ENCODE measurements around the gene RNF152.

- no peak for TF ChIP-seq MAZ (IDR thresholded peaks at IDR 0.05; ENCODE audit: borderline replicate concordance, low read depth, low read length)
- no peak for TF ChIP-seq RCOR1 (IDR thresholded peaks at IDR 0.05; ENCODE audit: insufficient replicate concordance, low read length)
- no peak for TF ChIP-seq CTCF (conservative IDR thresholded peaks at IDR 0.05; ENCODE audit: low read depth, low read length)
- no peak for TF ChIP-seq CEBPB (IDR thresholded peaks at IDR 0.05; ENCODE audit: low read depth, low read length)
- TF ChIP-seq MXI1 (IDR thresholded peaks at IDR 0.05; ENCODE audit: borderline replicate concordance, low read depth, low read length), result no peak
- TF ChIP-seq ELK1 (IDR thresholded peaks at IDR 0.05; ENCODE audit: borderline replicate concordance, low read depth, low read length), result no peak
- TF ChIP-seq POLR2A (IDR thresholded peaks at IDR 0.05; ENCODE audit: low read depth, low read length), result no peak
- no peak for TF ChIP-seq MAFK (IDR thresholded peaks at IDR 0.05; ENCODE audit: low read depth, low read length)
- TF ChIP-seq SMC3 (IDR thresholded peaks at IDR 0.05; ENCODE audit: low read depth, low read length), result no peak
- no peak for TF ChIP-seq RAD21 (IDR thresholded peaks at IDR 0.05; ENCODE audit: low read length)
- no peak for TF ChIP-seq RFX5 (IDR thresholded peaks at IDR 0.05; ENCODE audit: low read depth, low read length)
Measured at GRCh38 chr18:61887838-61888237, 5.0 kb downstream of the RNF152 start.

Measured in IMR-90 (cell line).